ENCODE data around the gene MYH11. TPM values are rescaled to one million over a fixed set of nuclear protein-coding genes. Genes with fewer than 3 reads are reported as not detected.

The MYH11 gene
- total RNA-seq, 1 donor from 2014 or later: 0.07 TPM

- no peaks in the 10 kb centered on the region for H3K4me1 ChIP-seq
- no peak for DNase-seq (ENCODE audit: low spot score)
- Mint-ChIP-seq H3K27ac (no peak overlapping the region), H3K9me3 (no peaks in the 10 kb centered on the region), H3K4me3 (no peak overlapping the region), H3K27me3 (ENCODE audit: insufficient read depth, low read depth) (peaks cover 12% of the 10 kb centered on the region), H3K4me1 (peaks cover 3% of the 10 kb centered on the region), H3K36me3 (peaks cover 7% of the 10 kb centered on the region)
- H2AFZ ChIP-seq (replicated peaks): no peak overlapping the region
- no peaks in the 10 kb centered on the region for H3K79me2 ChIP-seq (ENCODE audit: low read depth)
- no peaks in the 10 kb centered on the region for H3K27me3 ChIP-seq
- no peak overlapping the region for H3K4me2 ChIP-seq
- no peaks in the 10 kb centered on the region for H4K20me1 ChIP-seq (ENCODE audit: low read depth)
- no peaks in the 10 kb centered on the region for H3K9me3 ChIP-seq (ENCODE audit: low read depth)
- no peak overlapping the region for H3K4me3 ChIP-seq
- TF ChIP-seq CTCF (IDR thresholded peaks at IDR 0.05) (no peak), EZH2 (IDR thresholded peaks at IDR 0.05) (no peak), EZH2phosphoT487 (IDR thresholded peaks at IDR 0.05) (no peak)
- no peak overlapping the region for H3K27ac ChIP-seq
- no peak overlapping the region for H3K9ac ChIP-seq
- H3K36me3 ChIP-seq: no peaks in the 10 kb centered on the region
- no peaks in the 10 kb centered on the region for H3F3A ChIP-seq (ENCODE audit: low read depth)
These were observed 140.0 kb downstream of the MYH11 start for GRCh38 chr16:15716694-15717447.

GRCh38 chr16:15715221-15715620, 141.6 kb downstream of the MYH11 start:
- Histone ChIP-seq H4K20me1 (ENCODE audit: low read depth) (no peaks in the 10 kb centered on the region), H3K4me2 (no peak overlapping the region), H2AFZ (replicated peaks) (no peak overlapping the region), H3F3A (ENCODE audit: low read depth) (no peaks in the 10 kb centered on the region), H3K4me3 (no peak overlapping the region), H3K4me1 (no peaks in the 10 kb centered on the region), H3K27me3 (no peaks in the 10 kb centered on the region), H3K79me2 (ENCODE audit: low read depth) (no peaks in the 10 kb centered on the region), H3K27ac (no peak overlapping the region), H3K36me3 (no peaks in the 10 kb centered on the region), H3K9me3 (ENCODE audit: low read depth) (no peaks in the 10 kb centered on the region), H3K9ac (no peak overlapping the region)
- no peak overlapping the region for H3K27ac Mint-ChIP-seq
- peaks cover 3% of the 10 kb centered on the region for H3K4me1 Mint-ChIP-seq
- H3K4me3 Mint-ChIP-seq: no peak overlapping the region
- no peaks in the 10 kb centered on the region for H3K9me3 Mint-ChIP-seq
- peaks cover 11% of the 10 kb centered on the region for H3K27me3 Mint-ChIP-seq (ENCODE audit: insufficient read depth, low read depth)
- H3K36me3 Mint-ChIP-seq: peaks cover 7% of the 10 kb centered on the region
- no peak for TF ChIP-seq CTCF (IDR thresholded peaks at IDR 0.05)
- TF ChIP-seq EZH2phosphoT487 (IDR thresholded peaks at IDR 0.05): no peak
- no peak for TF ChIP-seq EZH2 (IDR thresholded peaks at IDR 0.05)
- no peak for DNase-seq (ENCODE audit: low spot score)

GRCh38 chr16:15714393-15715172, 142.2 kb downstream of the MYH11 start:
- no peak overlapping the region for H3K27ac Mint-ChIP-seq
- Histone ChIP-seq H3K4me1 (no peaks in the 10 kb centered on the region), H3K9ac (no peak overlapping the region), H4K20me1 (ENCODE audit: low read depth) (no peaks in the 10 kb centered on the region), H3F3A (ENCODE audit: low read depth) (no peaks in the 10 kb centered on the region), H3K4me2 (no peak overlapping the region), H2AFZ (replicated peaks) (no peak overlapping the region), H3K9me3 (ENCODE audit: low read depth) (no peaks in the 10 kb centered on the region), H3K36me3 (no peaks in the 10 kb centered on the region), H3K27ac (no peak overlapping the region), H3K4me3 (no peak overlapping the region), H3K79me2 (ENCODE audit: low read depth) (no peaks in the 10 kb centered on the region), H3K27me3 (no peaks in the 10 kb centered on the region)
- peaks cover 3% of the 10 kb centered on the region for H3K4me1 Mint-ChIP-seq
- no peak for DNase-seq (ENCODE audit: low spot score)
- H3K4me3 Mint-ChIP-seq: no peak overlapping the region
- TF ChIP-seq EZH2 (IDR thresholded peaks at IDR 0.05) (no peak), EZH2phosphoT487 (IDR thresholded peaks at IDR 0.05) (no peak), CTCF (IDR thresholded peaks at IDR 0.05) (no peak)
- H3K9me3 Mint-ChIP-seq: no peaks in the 10 kb centered on the region
- H3K27me3 Mint-ChIP-seq (ENCODE audit: insufficient read depth, low read depth): peaks cover 10% of the 10 kb centered on the region
- H3K36me3 Mint-ChIP-seq: peaks cover 7% of the 10 kb centered on the region

Data from neural progenitor cell (in vitro differentiated cells).